Measurements from ENCODE around the gene KAZALD1. TPM values are rescaled to one million over a fixed set of nuclear protein-coding genes. Genes with fewer than 3 reads are reported as not detected.

Gene KAZALD1
- polyA plus RNA-seq, 4 donors: 9.6 to 44.4 (median 12.9) TPM

Other genes starting within 250 kb of the KAZALD1 start
- gene SLF2, start 149.0 kb upstream of the KAZALD1 start, polyA plus RNA-seq (ENCODE audit: insufficient read length in 4 of 4): 10 to 100 TPM; 31.4 to 47.1 (median 34.5) TPM
- 10 to 100 TPM; 14.8 to 53.8 (median 45.3) TPM for gene SEMA4G, start 92.5 kb upstream of the KAZALD1 start, polyA plus RNA-seq (ENCODE audit: insufficient read length in 4 of 4)
- gene MRPL43, start 74.5 kb upstream of the KAZALD1 start, polyA plus RNA-seq (ENCODE audit: insufficient read length in 4 of 4): 100 to 1,000 TPM in 1 of 4 donors, 10 to 100 TPM in 3; 71.4 to 116 (median 92.1) TPM
- gene TWNK, start 74.4 kb upstream of the KAZALD1 start, polyA plus RNA-seq (ENCODE audit: insufficient read length in 4 of 4): 10 to 100 TPM in 3 of 4 donors, 1 to 10 TPM in 1; 9.6 to 15.9 (median 15.4) TPM
- gene LZTS2, start 62.2 kb upstream of the KAZALD1 start, polyA plus RNA-seq (ENCODE audit: insufficient read length in 4 of 4): 10 to 100 TPM; 47.0 to 75.9 (median 48.5) TPM
- gene PDZD7, start 30.9 kb upstream of the KAZALD1 start, polyA plus RNA-seq (ENCODE audit: insufficient read length in 4 of 4): 1 to 10 TPM; 1.3 to 2.9 (median 2.2) TPM
- gene SFXN3, start 30.8 kb upstream of the KAZALD1 start, polyA plus RNA-seq (ENCODE audit: insufficient read length in 4 of 4): 10 to 100 TPM; 16.7 to 30.3 (median 22.1) TPM
- gene TLX1, start 69.3 kb downstream of the KAZALD1 start, polyA plus RNA-seq (ENCODE audit: insufficient read length in 4 of 4): under 1 TPM in 2 of 4 donors, not detected in 2; 0.10 to 0.24 TPM
- not detected for gene LBX1, start 167.5 kb downstream of the KAZALD1 start, polyA plus RNA-seq (ENCODE audit: insufficient read length in 4 of 4)

Measured in left renal pelvis (tissue), 4 donors.